Ovary (tissue), 9 donors: Measurements from ENCODE around the gene LENEP. TPM values are rescaled to one million over a fixed set of nuclear protein-coding genes. Genes with fewer than 3 reads are reported as not detected.

Experiments
- DNase-seq, 5 donors: peaks; one replicate each; pipeline ENCODE4 v3.0.0-alpha.2; 2019 to 2020
- H3K27ac ChIP-seq, 2 donors: fragments of 200-600 bp; one replicate each; pipeline versions ENCODE4 v1.5.1 to v1.8.0; 2019 to 2022
- H3K27me3 ChIP-seq: fragments of 200-600 bp; one replicate; pipeline ENCODE4 v1.8.0; 2022
- H3K36me3 ChIP-seq: fragments of 200-600 bp; sonication (generic); one replicate; pipeline ENCODE4 v1.5.1; 2019
- H3K4me1 ChIP-seq: one replicate; pipeline ENCODE4 v1.8.1; 2013; ENCODE audit warnings: mild to moderate bottlenecking, moderate library complexity; ENCODE audit not compliant: insufficient read depth
- H3K4me3 ChIP-seq: fragments of 200-600 bp; sonication (generic); one replicate; pipeline ENCODE4 v1.5.1; 2017
- H3K9me3 ChIP-seq, 2 donors: fragments of 200-600 bp in 1 of 2; sonication (generic) in 1 of 2; one replicate each; pipeline versions ENCODE4 v1.5.1 to v1.8.1; 2013 to 2019; ENCODE audit warnings: mild to moderate bottlenecking in 1 of 2, moderate library complexity in 1 of 2
- CTCF ChIP-seq, 3 donors: fragments of 450-650 bp in 2 of 3; fragments of 200-600 bp in 1 of 3; IDR thresholded peaks; one replicate each; pipeline versions ENCODE4 v1.5.1 to v1.8.0; 2016 to 2022; ENCODE audit warnings: antibody characterized with exemption in 3 of 3, mild to moderate bottlenecking in 1 of 3
- EP300 ChIP-seq: sonication (generic); formaldehyde crosslinking; IDR thresholded peaks from one replicate; pipeline ENCODE4 v1.6.1; 2017; ENCODE audit warnings: antibody characterized with exemption
- POLR2A ChIP-seq: fragments of 450-650 bp; IDR thresholded peaks from one replicate; pipeline ENCODE4 v1.6.1; 2017; ENCODE audit warnings: antibody characterized with exemption, mild to moderate bottlenecking, moderate library complexity
- WGBS, 3 donors: extraction: QIAGEN DNeasy Blood & Tissue Kit in 1 of 3; methylation state at CpG; one replicate each; pipeline versions ENCODE4 v1.1.5 to v1.1.7; 2013 to 2017; 5-methylcytosine and 5-hydroxymethylcytosine counted together
- intact Hi-C, 4 donors: fragments of 100-400 bp; cut with DNase I; formaldehyde crosslinking; loops; one replicate each; pipeline versions ENCODE4 v1.11.0 to v1.15.1; 2022 to 2023
- polyA plus RNA-seq, 2 donors: library from polyadenylated mRNA; stranded (reverse); fragments of 200-250 nt in 1 of 2; fragments of 350-450 nt in 1 of 2; fragmentation: Illumina TruSeq in 1 of 2; extraction: RNeasy Lipid Tissue Mini Kit (QIAGEN cat#74804) in 1 of 2; gene quantifications; one replicate each; pipeline ENCODE4 v1.2.3, GENCODE V29; 2013 to 2014
- total RNA-seq, 7 donors: library from RNA; depleted of rRNA in 2 of 7; stranded (reverse); fragments of >200 nt in 2 of 7; fragmentation: NEBNext Ultra II Directional in 3 of 7; extraction: Animal tissue kit (Norgen Biotek cat#: 25700) in 3 of 7; gene quantifications; one replicate each; pipeline versions ENCODE4 v1.1.0 to v1.2.4, GENCODE V29; 2016 to 2023
- donor health status: DM: no; HTN: no; CAD: no; lungs with moderate emphysema.
- donor health status: DM: no; HTN: no; CAD: no.
- donor health status: Bipolar disorder and iron deficiency.
- donor health status: DM: yes; HTN: yes; CAD: no.
- donor health status: DM: no; HTN: no; CAD: no.
- donor health status: DM: yes; HTN: yes; CAD: no.

Gene LENEP
- total and polyA plus RNA-seq, 9 donors, result not detected

GRCh38 chr1:154958681-154959425, 34.5 kb upstream of the LENEP start:
- H3K4me3 ChIP-seq, result no peak overlapping the region
- no peak overlapping the region for H3K27ac ChIP-seq
- WGBS, 3 donors, result 79 to 83% (median 81%) methylated on average over 16 of the region's 16 CpGs
- H3K36me3 ChIP-seq, result no peaks in the 10 kb centered on the region
- intact Hi-C loops, result loop anchor here in 3 of 4 donors (5.0 kb wide), 2 partner anchors 43 to 103 kb away; partner anchors contain the start of genes EFNA4 (in 2 of the 3) and ZBTB7B (in 1 of the 3)
- peak in 1 of 5 donors; percentile 41 for DNase-seq
- no peaks in the 10 kb centered on the region for H3K9me3 ChIP-seq
- TF ChIP-seq CTCF (IDR thresholded peaks at IDR 0.05) (no peak), EP300 (no peak), POLR2A (no peak)
- H3K27me3 ChIP-seq, result no peaks in the 10 kb centered on the region
- peaks cover 19% of the 10 kb centered on the region for H3K4me1 ChIP-seq

GRCh38 chr1:154959426-154959780, 34.0 kb upstream of the LENEP start:
- WGBS, 3 donors, result 82 to 89% (median 85%) methylated on average over 7 of the region's 7 CpGs
- no peak overlapping the region for H3K27ac ChIP-seq
- peaks cover 16% of the 10 kb centered on the region for H3K4me1 ChIP-seq

GRCh38 chr1:154960446-154961136, 32.8 kb upstream of the LENEP start:
- H3K9me3 ChIP-seq, result no peaks in the 10 kb centered on the region
- H3K27ac ChIP-seq, result peak overlapping the region in 1 of 2 donors; percentile 99
- peak overlapping the region; percentile 82 for H3K4me3 ChIP-seq
- 35 to 39% (median 37%) methylated on average over 10 of the region's 10 CpGs for WGBS, 3 donors
- intact Hi-C loops, result loop anchor here in 3 of 4 donors (5.0 kb wide), 2 partner anchors 37 to 42 kb away; partner anchors contain the start of gene ZBTB7B (in 1 of the 3)
- peaks cover 8% of the 10 kb centered on the region for H3K4me1 ChIP-seq
- H3K27me3 ChIP-seq, result no peaks in the 10 kb centered on the region
- no peaks in the 10 kb centered on the region for H3K36me3 ChIP-seq
- DNase-seq, result no peak
- TF ChIP-seq CTCF (IDR thresholded peaks at IDR 0.05) (no peak), EP300 (no peak), POLR2A (no peak)

More at GRCh38 chr1:154959426-154959780, 34.0 kb upstream of the LENEP start:
- peak in 1 of 5 donors; percentile 36 for DNase-seq
- Histone ChIP-seq H3K9me3 (no peaks in the 10 kb centered on the region), H3K27me3 (no peaks in the 10 kb centered on the region), H3K36me3 (no peaks in the 10 kb centered on the region), H3K4me3 (no peak overlapping the region)
- intact Hi-C loops, result loop anchor here in 3 of 4 donors (5.0 kb wide), 2 partner anchors 43 to 103 kb away; partner anchors contain the start of genes EFNA4 (in 2 of the 3) and ZBTB7B (in 1 of the 3)
- no peak for TF ChIP-seq POLR2A
- no peak for TF ChIP-seq CTCF (IDR thresholded peaks at IDR 0.05)
- TF ChIP-seq EP300, result no peak

GRCh38 chr1:154961207-154962155, 31.9 kb upstream of the LENEP start, which contains the start of gene PYGO2:
PYGO2 (minus strand) TSS chr1:154961782; CDS start chr1:154961576, 206 bp downstream.
- WGBS, 3 donors, result 0 to 1% (median 0%) methylated on average over 42 to 93 of the region's 93 CpGs
- Histone ChIP-seq H3K9me3 (no peaks in the 10 kb centered on the region), H3K4me1 (peaks cover 8% of the 10 kb centered on the region), H3K36me3 (no peaks in the 10 kb centered on the region), H3K4me3 (peak within 1 kb of the TSS; percentile 82), H3K27me3 (no peaks in the 10 kb centered on the region), H3K27ac (peak within 1 kb of the TSS; percentile 96 to 99)
- intact Hi-C loops, result loop anchor here in 3 of 4 donors (5.0 kb wide), 2 partner anchors 36 to 41 kb away; partner anchors contain the start of gene ZBTB7B (in 1 of the 3)
- DNase-seq, result peak; percentile 75 to 86 (median 82)
- TF ChIP-seq POLR2A (peak; percentile 72), CTCF (IDR thresholded peaks at IDR 0.05) (peak; percentile 4 to 96 (median 92)), EP300 (no peak)
